Measurements from ENCODE around the gene GNGT2. TPM values are rescaled to one million over a fixed set of nuclear protein-coding genes. Genes with fewer than 3 reads are reported as not detected.

GNGT2 gene
- total and polyA plus RNA-seq, 2 of the 4 experiments (the other 2 are of a cell fraction), result 0.18 to 0.79 TPM

DNA sequence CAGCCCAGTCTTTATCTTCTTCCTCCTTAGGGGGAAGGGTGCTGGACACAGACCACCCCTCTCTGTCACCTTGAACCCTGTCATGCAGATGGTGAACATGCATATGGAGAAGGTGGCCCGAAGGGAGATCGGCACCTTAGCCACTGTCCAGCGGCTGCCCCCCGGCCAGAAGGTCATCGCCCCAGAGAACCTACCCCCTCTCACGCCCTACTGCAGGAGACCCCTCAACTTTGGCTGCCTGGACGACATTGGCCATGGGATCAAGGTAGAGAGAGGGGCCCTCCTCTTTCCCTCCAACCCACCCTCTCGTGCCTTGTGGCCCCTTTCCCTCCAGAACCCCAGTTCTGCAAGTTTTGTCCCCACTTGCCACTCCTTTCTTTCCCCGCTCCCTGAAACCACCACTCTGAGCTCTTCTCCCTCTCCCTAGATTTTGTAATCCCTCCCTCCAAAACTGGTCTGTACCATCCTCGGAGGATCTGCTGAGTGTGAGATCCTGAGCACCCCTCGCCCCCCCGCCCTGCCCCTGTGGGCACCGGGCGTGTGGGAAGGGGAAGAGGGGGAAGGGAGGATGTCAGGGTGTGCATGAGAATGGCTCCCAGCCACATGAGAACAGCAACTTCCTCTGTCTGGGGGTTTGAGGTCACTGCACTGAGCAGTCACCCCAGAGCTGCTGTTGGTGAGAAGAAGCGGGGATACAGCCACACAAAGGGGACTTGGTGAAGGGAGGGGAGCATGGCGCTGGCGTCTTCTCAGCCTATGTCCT is 7.5 kb upstream of the GNGT2 start (continued):
- TF ChIP-seq FOS (IDR thresholded peaks at IDR 0.05; ENCODE audit: low read depth, low read length) (no peak), MXI1 (IDR thresholded peaks at IDR 0.05; ENCODE audit: borderline replicate concordance, low read depth, low read length) (no peak)
- TF ChIP-seq, protein P1, sequence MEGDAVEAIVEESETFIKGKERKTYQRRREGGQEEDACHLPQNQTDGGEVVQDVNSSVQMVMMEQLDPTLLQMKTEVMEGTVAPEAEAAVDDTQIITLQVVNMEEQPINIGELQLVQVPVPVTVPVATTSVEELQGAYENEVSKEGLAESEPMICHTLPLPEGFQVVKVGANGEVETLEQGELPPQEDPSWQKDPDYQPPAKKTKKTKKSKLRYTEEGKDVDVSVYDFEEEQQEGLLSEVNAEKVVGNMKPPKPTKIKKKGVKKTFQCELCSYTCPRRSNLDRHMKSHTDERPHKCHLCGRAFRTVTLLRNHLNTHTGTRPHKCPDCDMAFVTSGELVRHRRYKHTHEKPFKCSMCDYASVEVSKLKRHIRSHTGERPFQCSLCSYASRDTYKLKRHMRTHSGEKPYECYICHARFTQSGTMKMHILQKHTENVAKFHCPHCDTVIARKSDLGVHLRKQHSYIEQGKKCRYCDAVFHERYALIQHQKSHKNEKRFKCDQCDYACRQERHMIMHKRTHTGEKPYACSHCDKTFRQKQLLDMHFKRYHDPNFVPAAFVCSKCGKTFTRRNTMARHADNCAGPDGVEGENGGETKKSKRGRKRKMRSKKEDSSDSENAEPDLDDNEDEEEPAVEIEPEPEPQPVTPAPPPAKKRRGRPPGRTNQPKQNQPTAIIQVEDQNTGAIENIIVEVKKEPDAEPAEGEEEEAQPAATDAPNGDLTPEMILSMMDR (conservative IDR thresholded peaks at IDR 0.05; ENCODE audit: low read depth, low read length), result no peak

All from IMR-90 (cell line).